GM18861 (cell line): ENCODE data around the gene LMF1.
"Not testable (repeated sequence)": the region's sequence is repeated elsewhere in the genome, so short reads cannot be mapped to it uniquely, and the experiment has no call there.

Experiments
- ATAC-seq: cut with Tn5 transposase; IDR thresholded peaks from one replicate; pipeline ENCODE4 v1.9.1; 2021; ENCODE audit not compliant: unreplicated experiment

LMF1 gene

GRCh38 chr16:852451-853185 lies 118.2 kb downstream of the LMF1 start:
- no peak for ATAC-seq

- ATAC-seq = no peak
Measured at GRCh38 chr16:851871-852270, 118.9 kb downstream of the LMF1 start.

DNA sequence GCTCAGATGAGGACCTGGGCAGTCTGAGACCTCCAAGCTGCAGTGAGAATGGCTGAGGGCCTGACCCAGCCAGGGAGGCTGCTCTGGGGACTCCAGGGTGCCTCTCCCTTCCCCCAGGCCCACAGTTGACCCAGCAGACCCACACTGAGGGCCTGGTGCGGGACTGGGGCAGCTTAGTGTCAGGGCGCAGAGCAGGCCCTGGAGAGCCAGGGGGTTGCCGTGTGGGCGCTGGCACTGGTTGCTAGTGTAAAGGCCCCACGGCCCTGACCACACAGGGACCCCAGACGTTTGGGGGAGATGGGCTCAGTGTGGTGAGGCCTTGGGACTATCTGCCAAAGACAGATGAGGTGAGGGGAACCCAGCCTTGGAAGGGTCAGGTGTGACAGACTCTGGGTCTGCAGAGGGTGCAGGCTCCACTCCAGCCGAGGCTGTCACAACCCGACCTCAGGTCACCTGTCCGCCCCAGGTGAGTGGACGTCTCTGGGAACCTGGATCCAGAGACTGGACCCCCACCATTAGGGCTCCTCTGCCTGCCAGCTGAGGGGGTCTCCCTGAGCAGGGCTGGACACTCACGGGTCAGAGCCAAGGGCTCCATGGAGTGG lies 119.5 kb downstream of the LMF1 start:
- no peak for ATAC-seq

DNA sequence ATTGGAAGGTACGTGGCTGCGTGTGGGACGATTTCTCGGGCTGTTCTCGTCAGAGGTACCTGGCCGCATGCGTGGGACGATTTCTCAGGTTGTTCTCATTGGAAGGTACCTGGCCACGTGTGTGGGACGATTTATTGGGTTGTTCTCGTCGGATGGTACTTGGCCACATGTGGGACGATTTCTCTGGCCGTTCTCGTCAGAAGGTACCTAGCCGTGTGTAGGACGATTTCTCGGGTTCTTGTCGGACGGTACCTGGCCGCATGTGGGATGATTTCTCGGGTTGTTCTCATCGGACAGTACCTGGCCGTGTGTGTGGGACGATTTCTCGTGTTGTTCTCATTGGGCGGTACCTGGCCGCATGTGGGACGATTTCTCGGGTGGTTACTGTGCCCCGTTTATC lies 120.1 kb downstream of the LMF1 start:
- no peak for ATAC-seq

- ATAC-seq = no peak
Measured at GRCh38 chr16:848510-849253, 122.1 kb downstream of the LMF1 start.

DNA sequence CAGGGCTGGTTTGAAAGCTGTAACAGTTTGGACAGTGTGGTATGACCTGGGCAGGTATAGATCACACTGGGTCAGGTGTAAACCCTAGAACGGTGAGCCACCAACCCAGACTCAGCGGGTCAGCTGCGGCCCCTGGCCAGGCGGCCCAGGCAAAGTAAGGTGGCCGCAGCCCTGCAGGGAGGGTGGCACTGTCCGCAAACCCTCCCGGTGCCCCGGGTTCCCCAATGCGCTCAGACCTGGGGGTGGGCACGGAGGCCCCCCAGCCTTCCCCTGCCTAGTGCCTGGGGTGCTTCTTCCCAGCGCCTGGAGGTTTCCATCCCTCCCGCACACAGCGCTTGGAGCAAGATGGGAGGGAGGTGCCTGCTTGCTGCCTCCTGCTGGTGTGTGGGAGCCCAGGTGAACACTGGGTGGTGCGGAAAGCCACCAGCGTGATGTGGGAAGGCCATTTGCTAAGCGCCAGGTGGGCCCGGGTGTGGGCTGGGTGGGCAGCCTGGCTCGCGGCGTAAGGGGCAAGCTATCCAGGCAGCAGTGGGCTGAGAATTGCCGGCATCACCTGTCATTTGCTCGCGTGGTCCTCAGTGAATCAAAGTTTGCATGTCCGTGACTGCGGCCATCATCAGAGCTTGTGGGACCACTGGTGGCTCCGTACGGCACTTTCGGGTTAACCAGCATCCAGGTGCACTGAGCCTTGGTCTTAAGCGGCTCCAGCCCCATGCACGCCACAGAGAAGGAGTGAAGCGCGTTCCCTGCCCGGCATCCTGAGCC lies 122.9 kb downstream of the LMF1 start:
- no peak for ATAC-seq

GRCh38 chr16:847151-847550 lies 123.6 kb downstream of the LMF1 start:
- no peak for ATAC-seq

DNA sequence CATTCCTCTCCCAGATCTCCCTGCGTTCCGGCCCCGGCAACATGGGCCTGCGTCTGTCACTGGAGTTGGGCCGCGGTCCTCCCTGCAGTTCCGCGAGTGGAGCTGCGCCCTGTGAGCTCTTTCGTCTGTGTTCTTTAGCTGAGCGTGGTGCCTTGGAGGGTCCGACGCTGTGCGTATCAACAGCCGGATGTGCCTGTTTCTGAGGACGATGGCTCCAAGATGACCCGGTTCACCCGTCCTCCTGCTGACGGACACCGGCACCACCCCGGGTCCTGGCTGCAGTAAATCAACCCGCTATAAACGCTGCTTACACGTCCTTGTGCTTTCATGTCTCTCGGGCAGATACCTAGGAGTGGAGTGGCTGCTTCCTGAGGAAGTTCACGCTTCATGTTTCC lies 125.4 kb downstream of the LMF1 start:
- no peak for ATAC-seq

GRCh38 chr16:844638-845350 lies 126.0 kb downstream of the LMF1 start:
- ATAC-seq = no peak

- ATAC-seq = no peak
Measured at GRCh38 chr16:843771-844170, 127.0 kb downstream of the LMF1 start.

DNA sequence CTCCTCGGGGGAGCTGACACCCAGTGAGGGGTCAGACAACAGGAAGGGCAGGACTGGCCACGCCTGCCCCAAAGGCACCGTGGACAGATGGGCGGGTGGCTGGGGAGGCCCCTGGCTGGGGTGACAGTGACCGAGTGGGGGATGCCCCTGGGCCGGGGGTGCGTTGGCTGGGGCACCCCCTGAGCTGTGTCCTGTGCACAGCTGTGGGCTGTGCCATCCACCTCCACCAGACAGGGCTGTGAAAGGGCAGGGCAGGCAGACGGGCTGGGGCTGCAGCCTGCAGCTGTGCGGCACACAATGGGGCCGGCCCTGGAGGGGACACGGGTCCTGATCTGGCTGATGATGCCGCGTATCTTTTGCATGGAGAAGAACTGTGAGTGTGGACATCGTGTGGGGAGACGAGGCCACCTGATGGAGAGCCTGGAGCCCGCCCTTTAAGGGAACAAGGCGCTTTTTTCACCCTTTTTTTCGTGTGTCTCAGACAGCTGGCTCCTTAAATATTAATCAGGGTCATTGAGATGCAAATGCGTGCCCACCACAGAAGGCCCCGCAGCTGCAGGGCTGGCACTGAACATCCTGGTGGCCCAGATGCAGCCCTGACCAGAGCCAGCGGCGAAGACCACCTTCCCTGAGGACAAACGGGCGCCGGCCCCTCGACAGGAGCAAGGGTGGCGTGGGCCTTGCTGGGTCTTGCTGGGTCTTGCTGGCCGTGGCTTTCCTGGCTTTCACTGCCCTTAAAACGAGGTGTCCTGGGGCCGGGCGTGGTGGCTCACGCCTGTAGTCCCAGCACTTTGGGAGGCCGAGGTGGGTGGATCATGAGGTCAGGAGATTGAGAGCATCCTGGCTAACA lies 127.8 kb downstream of the LMF1 start:
- ATAC-seq = no peak

- ATAC-seq = no peak
Measured at GRCh38 chr16:842061-842476, 128.7 kb downstream of the LMF1 start.

DNA sequence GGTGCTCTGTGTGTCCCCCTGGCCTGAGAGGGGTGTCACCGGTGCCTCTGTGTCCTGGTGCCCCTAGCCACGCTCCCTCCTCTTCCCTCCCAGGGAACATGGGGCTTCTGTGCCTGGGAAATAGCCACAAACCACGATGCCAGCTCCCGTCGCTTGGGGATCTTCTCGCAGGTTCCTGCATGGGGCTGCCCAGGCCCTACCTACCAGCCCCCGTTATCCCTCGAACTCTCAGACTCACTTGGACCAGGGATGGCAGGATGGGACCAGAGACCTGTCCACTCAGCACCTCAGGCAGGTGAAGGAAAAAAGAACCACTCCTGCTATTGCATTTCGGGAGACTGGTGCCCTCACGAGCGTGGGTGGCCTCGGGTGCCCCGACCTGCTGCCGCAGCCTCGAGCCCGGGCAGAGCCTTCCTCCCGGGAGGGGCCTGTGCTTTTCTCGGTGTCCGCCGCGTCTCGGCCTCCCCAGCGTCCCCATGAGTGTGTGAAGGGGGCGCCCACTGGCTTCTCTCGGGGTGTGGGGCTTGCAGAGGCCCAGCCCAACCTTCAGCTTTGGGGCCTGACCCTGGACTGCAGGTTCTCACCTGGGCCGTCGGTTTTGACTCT lies 129.2 kb downstream of the LMF1 start:
- no peak for ATAC-seq

DNA sequence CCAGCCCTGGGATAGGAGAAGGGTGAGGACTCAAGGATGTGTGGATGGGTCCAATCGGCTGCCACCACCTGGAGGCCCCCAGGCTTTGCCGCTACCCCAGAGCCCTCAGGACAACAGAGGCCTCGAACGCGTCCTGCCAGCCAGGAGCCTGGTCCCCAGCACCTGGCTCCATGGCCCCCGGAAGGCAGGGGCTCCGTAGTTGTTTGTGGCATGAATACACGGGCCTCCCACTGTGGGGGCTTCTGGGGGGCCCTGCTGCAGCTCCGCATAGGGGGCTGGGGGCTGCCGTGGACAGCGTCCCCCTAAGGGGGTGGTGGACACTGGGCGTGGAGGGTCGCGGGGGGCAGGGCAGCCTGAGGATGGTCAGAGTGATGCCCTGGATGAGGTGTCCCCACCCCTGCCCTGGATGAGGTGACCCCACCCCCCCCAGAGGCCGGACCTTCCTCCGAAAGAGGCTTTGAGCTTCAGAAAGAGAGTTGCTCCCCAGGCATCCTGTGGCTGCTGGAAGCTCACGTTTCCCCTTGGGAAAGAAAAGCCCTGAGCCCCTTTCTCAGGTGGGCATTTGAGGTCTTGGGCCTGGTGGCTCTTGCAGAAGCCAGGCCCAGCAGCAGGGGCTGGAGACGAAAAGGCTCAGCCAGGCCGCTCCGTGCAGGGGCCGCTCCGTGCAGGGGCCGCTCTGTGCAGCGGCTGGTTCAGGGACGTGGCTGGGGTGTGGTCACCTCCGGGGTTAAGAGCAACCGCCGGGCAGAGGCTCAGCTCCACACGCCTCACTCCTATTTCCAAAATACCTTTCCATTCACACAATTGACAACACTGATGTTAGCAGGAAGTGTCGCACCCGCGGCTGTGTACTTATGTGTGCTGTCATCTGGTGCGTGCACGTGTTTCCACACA lies 130.0 kb downstream of the LMF1 start:
- ATAC-seq = no peak

GRCh38 chr16:839643-840408 lies 131.0 kb downstream of the LMF1 start:
- ATAC-seq = no peak

DNA sequence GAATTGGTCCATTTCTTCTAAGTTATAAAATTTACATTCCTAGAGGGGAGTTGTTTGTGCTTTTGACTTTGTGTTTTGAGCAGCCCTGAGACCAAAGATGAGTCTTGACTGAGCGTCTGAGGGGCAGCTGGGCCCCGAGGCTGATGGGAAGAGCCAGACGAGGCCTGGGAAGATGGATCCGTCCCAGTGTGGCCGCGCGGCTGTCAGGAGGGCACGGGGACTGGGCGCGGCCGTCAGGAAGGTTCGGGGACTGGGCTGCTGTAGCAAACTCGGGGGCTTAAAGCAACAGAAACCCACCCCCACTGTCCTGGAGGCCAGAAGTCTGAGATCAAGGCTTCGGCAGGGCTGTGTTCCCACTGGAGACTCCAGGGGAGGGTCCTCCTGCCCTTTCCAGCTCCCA lies 132.0 kb downstream of the LMF1 start:
- no peak for ATAC-seq

DNA sequence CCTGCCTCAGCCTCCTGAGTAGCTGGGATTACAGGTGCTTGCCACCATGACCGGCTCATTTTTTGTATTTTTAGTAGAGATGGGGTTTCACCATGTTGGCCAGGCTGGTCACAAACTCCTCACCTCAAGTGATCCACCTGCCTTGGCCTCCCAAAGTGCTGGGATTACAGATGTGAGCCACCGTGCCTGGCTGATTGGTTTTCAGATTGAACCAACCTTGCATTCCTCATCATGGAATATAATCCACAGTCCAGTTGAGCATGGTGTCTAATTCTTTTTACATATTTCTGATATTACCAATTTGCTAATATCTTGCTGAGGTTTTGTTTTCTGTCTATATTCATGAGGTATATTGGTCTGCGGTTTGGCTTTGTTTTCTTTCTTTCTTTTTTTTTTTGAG lies 134.0 kb downstream of the LMF1 start:
- not testable (repeated sequence) for ATAC-seq

DNA sequence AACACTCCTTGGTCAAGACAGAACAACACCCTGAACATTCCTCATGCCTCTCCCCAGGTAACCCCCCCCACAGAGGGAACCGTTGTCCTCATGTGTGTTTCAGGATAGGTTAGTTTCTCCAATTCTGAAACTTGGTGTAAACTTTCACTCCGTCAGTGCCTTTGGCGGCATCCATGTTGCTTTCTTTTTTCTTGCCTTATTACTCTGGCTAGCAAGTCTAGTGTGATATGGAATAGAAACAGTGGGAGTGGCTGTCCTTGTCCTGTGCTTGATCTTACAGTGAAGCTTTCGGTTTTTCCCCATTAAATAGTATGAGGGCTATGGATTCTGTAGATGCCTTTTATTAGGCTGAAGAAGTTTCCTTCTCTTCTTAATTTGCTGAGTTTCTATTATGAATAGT lies 134.6 kb downstream of the LMF1 start:
- no peak for ATAC-seq
